ENCODE results near the gene IKZF2.

Gene IKZF2

DNA sequence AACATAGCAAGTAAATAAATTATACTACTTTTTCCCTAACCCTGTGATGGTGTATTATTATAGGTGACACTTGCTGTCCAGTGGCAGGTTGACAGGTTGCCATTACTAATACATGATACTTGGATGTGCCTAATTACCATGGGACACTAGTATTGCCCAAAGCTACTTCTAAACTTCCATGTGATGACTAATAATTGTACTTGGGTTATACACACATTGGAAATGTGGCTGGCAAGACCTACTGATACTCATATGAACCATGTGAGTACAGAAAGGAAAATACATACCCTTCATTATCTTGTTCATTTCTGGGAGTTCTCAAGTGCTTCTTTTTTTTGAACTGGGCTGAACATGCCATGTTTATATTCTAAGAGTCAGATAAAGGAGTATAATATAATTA lies 156.4 kb downstream of the IKZF2 start:
- Histone ChIP-seq H3K4me3 (replicated peaks; ENCODE audit: insufficient read depth, low read length) (no peak overlapping the region), H3K27ac (replicated peaks) (no peak overlapping the region), H3K27me3 (ENCODE audit: insufficient read depth, poor library complexity, severe bottlenecking) (no peaks in the 10 kb centered on the region)
- TF ChIP-seq POLR2AphosphoS5 (IDR thresholded peaks at IDR 0.05; ENCODE audit: low read depth) (no peak), REST (IDR thresholded peaks at IDR 0.05; ENCODE audit: insufficient replicate concordance, low read depth) (no peak), SPI1 (IDR thresholded peaks at IDR 0.05; ENCODE audit: borderline replicate concordance, low read depth) (no peak), GABPA (IDR thresholded peaks at IDR 0.05; ENCODE audit: low read depth) (no peak)
- TF ChIP-seq, protein P1, sequence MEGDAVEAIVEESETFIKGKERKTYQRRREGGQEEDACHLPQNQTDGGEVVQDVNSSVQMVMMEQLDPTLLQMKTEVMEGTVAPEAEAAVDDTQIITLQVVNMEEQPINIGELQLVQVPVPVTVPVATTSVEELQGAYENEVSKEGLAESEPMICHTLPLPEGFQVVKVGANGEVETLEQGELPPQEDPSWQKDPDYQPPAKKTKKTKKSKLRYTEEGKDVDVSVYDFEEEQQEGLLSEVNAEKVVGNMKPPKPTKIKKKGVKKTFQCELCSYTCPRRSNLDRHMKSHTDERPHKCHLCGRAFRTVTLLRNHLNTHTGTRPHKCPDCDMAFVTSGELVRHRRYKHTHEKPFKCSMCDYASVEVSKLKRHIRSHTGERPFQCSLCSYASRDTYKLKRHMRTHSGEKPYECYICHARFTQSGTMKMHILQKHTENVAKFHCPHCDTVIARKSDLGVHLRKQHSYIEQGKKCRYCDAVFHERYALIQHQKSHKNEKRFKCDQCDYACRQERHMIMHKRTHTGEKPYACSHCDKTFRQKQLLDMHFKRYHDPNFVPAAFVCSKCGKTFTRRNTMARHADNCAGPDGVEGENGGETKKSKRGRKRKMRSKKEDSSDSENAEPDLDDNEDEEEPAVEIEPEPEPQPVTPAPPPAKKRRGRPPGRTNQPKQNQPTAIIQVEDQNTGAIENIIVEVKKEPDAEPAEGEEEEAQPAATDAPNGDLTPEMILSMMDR (IDR thresholded peaks at IDR 0.05; ENCODE audit: insufficient read depth, low read length): no peak
- no peak for DNase-seq (ENCODE audit: low read depth in 1 of 2, low spot score in 1 of 2)

DNA sequence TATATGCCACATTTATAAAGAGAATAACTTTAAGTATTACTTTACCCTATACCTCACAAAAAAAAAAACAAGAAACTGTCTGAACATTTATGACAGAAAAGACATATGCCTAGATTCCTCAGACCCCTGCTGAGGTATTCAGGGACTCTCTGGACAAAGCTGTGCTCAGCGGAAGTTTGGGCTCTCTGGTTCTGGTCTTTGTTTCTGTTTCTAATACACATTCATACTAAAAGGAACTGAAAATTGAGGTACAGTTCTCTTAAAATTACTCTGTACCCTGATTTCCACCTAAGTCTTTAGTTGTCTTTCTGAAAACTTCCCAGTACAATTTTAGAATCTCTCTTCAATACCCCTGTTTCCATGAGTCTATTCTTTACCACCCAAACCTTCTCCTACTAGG lies 160.3 kb downstream of the IKZF2 start:
- Histone ChIP-seq H3K27me3 (ENCODE audit: insufficient read depth, poor library complexity, severe bottlenecking) (no peaks in the 10 kb centered on the region), H3K27ac (replicated peaks) (no peak overlapping the region), H3K4me3 (replicated peaks; ENCODE audit: insufficient read depth, low read length) (no peak overlapping the region)
- TF ChIP-seq GABPA (IDR thresholded peaks at IDR 0.05; ENCODE audit: low read depth) (no peak), SPI1 (IDR thresholded peaks at IDR 0.05; ENCODE audit: borderline replicate concordance, low read depth) (no peak), REST (IDR thresholded peaks at IDR 0.05; ENCODE audit: insufficient replicate concordance, low read depth) (no peak), POLR2AphosphoS5 (IDR thresholded peaks at IDR 0.05; ENCODE audit: low read depth) (no peak)
- TF ChIP-seq, protein P1 (IDR thresholded peaks at IDR 0.05; ENCODE audit: insufficient read depth, low read length): no peak
- no peak for DNase-seq (ENCODE audit: low read depth in 1 of 2, low spot score in 1 of 2)

DNA sequence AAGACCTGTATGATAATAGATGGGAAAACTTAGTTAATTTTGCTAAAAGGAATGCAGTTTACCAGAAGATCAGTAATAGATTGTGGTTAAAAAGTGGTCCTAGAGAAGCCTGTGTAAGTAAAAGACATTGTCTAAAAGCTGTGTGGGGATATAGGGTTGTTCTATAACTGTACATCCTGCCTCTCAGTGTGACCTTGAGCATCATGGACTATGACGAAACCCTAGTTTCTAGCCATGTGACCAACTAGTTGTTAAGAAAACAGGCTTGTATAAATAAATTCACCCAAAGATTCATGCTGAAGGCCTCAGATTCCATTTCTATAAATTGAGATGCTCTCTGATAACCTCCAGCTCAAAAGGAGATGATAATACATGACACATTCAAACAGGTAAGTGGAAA lies 160.7 kb downstream of the IKZF2 start:
- DNase-seq (ENCODE audit: low read depth in 1 of 2, low spot score in 1 of 2): no peak

More for the DNA sequence above, 160.7 kb downstream of the IKZF2 start:
- Histone ChIP-seq H3K27ac (replicated peaks) (no peak overlapping the region), H3K4me3 (replicated peaks; ENCODE audit: insufficient read depth, low read length) (no peak overlapping the region), H3K27me3 (ENCODE audit: insufficient read depth, poor library complexity, severe bottlenecking) (no peaks in the 10 kb centered on the region)
- TF ChIP-seq GABPA (IDR thresholded peaks at IDR 0.05; ENCODE audit: low read depth) (no peak), REST (IDR thresholded peaks at IDR 0.05; ENCODE audit: insufficient replicate concordance, low read depth) (no peak), POLR2AphosphoS5 (IDR thresholded peaks at IDR 0.05; ENCODE audit: low read depth) (no peak), SPI1 (IDR thresholded peaks at IDR 0.05; ENCODE audit: borderline replicate concordance, low read depth) (no peak)
- TF ChIP-seq, protein P1 (IDR thresholded peaks at IDR 0.05; ENCODE audit: insufficient read depth, low read length): no peak

Data from HL-60 (cell line).